Activated naive CD4-positive, alpha-beta T cell (primary cell): ENCODE data around the gene IDH3G.

Experiments
- DNase-seq, 4 experiments: peaks; one replicate each; lab custom pipeline; 2025; lab: John Stamatoyannopoulos, UW

Gene IDH3G

GRCh38 chrX:153816831-153817690, 22.9 kb upstream of the IDH3G start:
- no peak for DNase-seq

GRCh38 chrX:153814591-153815315, 20.6 kb upstream of the IDH3G start:
- DNase-seq = no peak

DNA sequence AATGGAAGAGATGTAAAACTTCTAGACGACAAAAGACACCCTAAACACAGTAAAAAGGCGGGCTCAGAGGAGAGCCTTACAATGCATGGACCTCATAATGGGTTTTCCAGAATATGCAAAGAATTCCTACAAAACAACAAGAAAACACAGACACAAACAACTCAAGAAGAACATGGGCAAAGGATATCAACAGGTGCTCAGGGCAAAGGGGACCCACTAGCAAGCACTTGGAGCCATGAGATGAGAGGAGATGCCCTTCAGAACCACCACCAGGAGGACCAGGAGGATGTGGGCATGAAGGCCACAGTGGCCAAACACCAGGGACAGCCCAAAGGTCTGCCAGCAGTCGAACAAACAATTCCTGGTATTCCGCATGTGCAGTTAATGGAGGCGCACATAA, 19.0 kb upstream of the IDH3G start:
- DNase-seq = no peak

DNA sequence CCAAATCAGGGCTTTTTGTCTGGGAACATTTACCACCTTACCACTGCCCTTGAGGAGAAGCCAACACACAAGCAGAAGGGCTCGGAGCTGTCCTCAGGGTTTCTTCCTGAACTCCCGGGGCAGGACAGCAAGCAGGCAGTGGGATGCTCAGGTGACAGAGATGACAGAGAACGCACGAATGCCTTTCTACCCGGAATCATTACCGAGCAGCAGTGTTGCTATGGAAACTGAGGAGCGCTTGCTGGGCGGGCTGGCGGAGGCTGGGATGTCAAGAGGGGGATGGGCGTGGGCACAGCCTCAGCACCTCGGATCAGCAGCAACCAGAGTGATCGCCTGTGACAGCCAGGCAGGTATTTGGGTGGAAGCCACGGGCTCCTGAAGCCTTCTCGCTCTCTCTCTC, 18.0 kb upstream of the IDH3G start:
- DNase-seq = no peak

- no peak for DNase-seq
These were observed 13.8 kb upstream of the IDH3G start for GRCh38 chrX:153807976-153808375.

DNA sequence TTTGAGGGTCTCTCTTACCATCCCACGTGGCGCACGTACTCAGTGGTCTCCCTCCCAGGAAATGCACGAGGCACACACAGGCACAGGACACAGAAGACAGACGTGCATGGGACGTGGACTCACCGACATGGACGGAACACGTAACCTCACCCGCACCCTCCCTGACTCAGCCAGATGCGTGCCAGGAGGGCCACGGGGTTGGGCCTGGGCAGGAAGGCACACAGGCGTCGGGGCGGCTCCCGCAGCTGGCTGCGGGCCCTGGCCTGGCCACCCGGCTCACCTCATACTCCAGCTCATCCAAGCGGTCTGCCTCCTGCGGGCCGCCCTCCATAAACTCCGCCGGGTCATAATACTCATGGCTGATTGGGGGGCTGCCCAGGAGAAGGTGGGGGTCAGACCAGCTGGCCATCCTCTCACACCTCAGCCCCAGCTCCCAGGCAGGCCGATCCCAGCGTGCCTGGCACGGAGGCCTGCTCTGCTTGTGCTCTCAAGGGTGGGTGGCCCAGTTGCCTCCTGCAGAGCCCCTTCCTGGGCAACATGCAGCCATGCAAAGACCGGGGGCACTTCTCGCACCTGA, 12.9 kb upstream of the IDH3G start:
- no peak for DNase-seq

GRCh38 chrX:153805436-153805835, 11.3 kb upstream of the IDH3G start:
- no peak for DNase-seq

DNA sequence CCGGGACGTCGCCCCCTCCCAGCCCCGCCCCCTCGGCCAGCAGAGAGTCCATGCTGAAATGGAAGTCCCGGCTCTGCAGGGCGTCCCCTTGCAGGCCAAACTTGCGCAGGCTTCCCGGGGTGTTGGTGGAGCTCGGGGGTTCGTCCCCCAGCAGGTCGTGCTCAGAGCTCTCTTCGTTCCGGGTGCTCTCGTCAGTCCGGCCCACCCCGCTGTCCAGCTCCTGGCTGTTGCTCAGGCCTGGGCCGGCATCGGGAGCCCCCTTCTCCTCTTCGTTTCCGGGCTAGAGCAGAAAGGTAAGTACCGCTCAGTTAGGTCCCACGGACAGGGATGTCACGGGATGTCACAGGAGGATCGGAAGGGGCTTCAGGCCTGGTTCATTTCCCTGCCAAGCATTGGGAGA, 10.4 kb upstream of the IDH3G start:
- no peak for DNase-seq

DNA sequence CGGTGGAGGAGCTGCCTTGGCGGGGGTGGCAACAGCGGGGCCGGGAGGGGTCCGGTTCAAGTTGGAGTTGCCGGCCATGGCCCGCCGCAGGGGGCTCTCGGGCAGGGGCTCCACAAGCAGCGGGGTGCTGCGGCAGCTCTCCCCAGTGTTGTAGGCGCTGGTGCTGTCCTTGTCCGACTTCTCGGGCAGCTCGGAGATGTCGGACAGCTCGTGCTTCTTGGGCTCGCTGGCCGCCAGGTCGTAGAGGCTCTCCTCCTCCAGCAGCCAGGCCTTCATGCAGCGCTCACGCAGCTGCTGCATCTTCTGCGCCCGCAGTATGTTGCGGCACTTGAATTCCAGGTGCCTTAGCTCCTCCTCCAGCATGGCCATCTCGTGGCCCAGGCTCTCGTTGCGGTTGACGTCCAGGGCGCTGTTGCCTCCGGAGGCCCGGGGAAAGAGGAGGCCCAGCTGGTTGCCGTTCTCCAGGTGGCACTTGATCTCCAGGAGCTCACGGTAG, 10.0 kb upstream of the IDH3G start:
- DNase-seq = no peak

GRCh38 chrX:153803211-153804099, 9.3 kb upstream of the IDH3G start:
- no peak for DNase-seq

DNA sequence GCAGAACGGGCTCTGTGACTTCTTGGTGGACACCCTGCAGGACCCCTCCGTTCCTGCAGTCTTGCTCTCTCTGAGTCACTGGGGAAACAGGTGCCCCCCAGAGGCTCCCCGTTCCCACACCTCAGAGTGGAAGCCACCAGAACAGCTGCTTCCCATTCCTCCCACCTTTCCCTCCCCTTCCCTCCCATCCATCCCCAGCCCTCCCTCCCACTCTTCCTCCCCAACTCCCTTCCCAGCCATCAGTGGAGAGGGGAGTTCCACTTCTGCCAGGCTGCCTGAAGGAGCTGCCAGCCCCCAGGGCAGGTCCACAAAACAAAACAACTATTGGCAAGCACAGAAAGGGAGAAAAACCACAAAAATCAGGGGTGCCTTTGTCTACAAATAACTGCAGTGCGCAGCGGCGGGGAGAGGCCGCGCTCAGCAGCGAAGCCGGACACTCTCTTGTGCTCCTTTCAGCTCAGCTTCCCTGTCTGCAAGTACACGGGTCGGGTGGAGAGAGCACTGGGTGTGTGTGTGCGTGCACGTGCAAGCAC, 8.4 kb upstream of the IDH3G start:
- no peak for DNase-seq

DNA sequence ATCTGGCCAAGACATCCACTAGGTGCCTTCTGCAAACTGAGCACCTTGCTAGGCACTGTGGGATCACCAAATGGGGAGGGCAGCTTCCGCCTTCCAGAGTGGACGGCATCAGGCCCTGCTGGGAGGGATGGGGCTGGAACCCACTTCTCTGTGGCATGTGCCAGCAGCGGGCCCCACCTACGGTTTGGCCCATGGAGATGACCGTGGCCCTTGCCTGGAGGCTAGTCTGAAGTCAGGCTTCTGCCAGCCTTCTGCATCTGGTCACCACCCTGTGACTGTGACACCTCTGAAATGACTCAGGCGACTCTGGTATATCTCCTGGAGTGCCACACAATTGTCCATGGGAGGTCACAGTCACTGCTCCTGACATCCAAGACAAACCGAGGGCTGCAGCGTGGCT, 7.5 kb upstream of the IDH3G start:
- no peak for DNase-seq

GRCh38 chrX:153800746-153801145, 6.6 kb upstream of the IDH3G start:
- no peak for DNase-seq

DNA sequence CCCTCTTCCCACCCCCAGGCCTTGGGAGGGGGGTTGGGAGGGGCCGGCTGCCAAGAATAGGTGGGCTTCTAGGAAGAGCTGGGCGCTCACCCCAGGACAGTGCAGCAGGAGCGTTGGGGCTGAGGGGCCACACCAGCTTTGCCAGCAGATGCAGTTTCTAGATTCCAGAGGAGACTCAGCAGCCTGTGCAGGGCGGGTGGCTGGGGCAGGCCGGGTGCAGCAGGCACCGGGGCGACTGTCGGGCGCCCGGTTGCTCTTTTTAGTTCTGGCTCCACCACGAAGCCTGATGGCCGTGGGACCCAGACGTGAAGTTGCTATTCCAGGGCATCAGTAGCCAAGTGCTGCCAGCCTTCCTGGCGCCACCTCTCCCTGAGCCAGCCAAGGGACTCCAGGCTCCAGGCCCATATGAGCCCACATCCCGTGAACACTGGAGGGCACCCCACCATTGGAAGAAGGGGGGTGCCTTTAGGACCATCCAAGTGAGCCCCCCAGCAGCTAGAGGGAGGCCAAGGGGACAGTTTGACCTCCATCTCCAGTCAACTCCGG, 6.1 kb upstream of the IDH3G start:
- DNase-seq = no peak

- DNase-seq = no peak
These were observed 5.2 kb upstream of the IDH3G start for GRCh38 chrX:153799326-153799725.

DNA sequence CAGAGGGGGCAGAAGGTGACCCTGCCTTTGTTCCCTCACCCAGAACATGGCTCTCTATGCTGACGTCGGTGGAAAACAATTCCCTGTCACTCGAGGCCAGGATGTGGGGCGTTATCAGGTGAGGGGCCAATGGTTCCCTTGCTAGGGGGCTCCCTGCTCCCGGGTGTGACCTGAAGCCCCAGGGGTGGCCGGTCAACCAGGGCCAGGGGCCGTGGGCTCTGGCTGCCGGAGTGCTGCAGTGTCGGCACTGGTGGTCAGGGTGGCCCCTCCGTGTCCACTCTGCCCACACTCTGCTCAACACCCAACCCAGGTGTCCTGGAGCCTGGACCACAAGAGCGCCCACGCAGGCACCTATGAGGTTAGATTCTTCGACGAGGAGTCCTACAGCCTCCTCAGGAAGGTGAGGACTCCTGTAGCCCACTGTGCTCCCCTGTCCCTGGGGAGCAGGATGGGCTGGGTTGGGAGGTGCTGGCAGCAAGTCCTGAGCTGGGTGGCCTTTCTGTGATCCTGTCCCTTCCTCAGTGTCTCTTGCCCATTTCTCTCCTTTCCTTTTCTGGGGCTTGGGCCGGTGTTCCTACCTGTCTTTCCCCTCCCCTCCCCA, 3.3 kb upstream of the IDH3G start:
- DNase-seq = no peak

DNA sequence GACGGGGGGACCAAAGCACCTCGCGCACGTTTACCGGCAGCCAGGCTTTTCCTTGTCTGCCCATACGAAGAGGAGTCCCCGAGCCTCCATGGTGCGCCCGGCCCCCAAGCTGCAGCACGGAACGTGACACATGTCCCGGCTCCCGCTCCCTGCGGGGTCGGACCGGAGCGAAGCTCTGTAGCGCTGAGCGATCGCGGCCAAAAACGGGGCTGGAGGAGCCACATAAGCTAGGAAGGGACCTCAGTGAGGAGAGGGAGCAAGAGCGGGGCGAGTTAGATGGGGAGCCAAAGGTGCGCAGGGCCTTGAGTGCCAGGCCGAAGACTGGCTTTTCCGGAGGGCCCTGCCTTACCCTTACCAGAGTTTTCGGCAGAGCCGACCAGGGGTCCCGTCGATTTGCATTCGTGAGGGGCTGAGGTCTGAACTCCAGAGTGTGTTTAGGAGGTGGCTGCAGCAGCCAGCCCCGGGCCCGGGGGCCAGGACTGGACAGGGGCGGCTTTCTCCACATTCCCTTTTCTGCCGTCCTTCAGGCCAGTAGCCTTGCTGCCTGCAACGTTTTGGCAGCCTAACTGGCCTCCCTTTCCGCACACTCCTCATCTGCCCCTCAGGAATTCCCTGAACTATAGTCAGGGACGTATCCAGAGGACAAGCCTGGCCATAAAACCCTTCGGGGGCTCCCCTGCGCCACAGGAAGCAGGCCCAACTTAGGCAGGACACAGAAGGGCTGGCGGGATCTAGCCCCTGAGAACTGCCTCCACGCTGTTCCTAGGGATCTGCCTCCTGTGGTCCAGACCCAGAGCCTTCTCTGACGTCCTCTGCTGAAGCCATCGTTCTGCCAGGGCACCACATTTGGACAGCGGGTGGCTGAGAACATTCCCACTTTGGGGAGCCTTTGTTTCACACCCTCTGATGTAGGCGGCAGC, 982 bp upstream of the IDH3G start:
- no peak for DNase-seq

DNA sequence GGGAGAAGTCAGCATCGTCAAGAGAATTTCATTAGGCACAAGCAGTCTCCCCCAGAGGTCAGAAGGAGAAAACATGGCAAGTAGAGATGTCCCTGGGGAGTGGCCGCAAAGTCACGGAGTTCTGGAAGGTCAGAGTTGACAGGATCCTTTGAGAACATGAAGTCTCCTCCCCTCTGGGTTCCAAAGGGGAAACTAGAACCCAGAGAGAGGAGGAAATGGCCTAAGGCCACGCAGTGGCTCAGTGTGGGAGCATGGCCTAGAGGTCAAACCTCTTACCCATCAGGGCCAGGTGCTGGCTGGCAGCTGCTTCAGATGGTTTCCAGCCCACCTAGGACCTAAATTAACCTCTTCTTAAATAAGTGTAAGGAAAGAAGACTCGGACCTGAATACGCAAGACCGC, 884 bp downstream of the IDH3G start:
- DNase-seq = no peak

GRCh38 chrX:153792368-153792767, 1.8 kb downstream of the IDH3G start:
- DNase-seq = no peak
